GM13977 (cell line): ENCODE measurements around the gene AP2B1.

Experiments used
- DNase-seq: peaks from one replicate; pipeline ENCODE4 v3.0.0; 2012; ENCODE audit warnings: low spot score
- CTCF ChIP-seq: IDR thresholded peaks from 2 replicates; pipeline ENCODE4 v1.5.1; 2012; ENCODE audit warnings: mild to moderate bottlenecking, control low read depth; ENCODE audit not compliant: insufficient read depth; ENCODE audit errors: extremely low read depth, missing control alignments
- in situ Hi-C: fragments of 300-500 bp; cut with MboI; formaldehyde crosslinking; loops from one replicate; pipeline ENCODE4 v1.12.0; 2022; ENCODE audit warnings: low sequenced_read_pairs, low pct_unique_long_range_greater_than_20kb, mixed read lengths, inconsistent platforms; ENCODE audit not compliant: unreplicated experiment

The AP2B1 gene

DNA sequence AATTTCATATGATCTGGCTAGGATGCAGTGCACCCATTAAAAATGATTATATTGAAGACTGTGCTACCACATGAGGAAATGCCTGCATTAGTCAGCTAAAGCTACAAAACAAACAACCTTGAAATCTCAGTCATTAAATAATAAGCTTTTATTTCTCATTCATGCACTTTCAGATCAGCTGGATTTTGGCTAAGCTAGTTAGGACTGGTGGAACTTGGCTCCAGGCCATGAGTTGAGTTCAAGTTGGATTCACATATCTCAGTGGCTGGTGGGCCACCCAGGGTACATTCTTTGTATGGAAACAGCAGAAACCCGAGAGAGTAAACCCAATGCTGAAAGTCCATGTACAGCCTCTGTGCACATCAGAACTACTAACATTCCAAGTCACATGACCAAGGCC is 43.3 kb upstream of the AP2B1 start:
- TF ChIP-seq CTCF, result no peak
- DNase-seq, result no peak
- in situ Hi-C loops, result loop anchor here (25.0 kb wide), 1 partner anchor 382 kb away; no protein-coding TSS in a partner anchor

DNA sequence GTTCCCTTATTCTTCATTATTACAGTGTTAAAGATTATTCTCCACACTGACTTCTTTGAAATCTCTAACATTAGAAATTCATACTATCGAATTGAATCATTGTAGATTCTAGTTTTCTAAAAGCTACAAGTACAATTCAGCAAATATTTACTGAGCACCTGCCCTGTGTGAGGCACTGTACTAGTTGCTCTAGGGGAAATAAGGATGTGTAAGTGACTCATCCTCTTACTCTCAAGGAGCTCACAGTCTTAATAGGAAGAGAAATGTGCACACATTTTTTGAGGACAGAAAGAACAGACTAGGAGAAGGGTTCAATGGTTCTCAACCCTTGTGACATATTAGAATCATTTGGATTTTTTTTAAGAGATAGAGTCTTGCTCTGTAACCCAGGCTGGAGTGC is 42.0 kb upstream of the AP2B1 start:
- DNase-seq, result no peak
- TF ChIP-seq CTCF, result no peak
- in situ Hi-C loops, result loop anchor here (25.0 kb wide), 1 partner anchor 383 kb away; no protein-coding TSS in a partner anchor

DNA sequence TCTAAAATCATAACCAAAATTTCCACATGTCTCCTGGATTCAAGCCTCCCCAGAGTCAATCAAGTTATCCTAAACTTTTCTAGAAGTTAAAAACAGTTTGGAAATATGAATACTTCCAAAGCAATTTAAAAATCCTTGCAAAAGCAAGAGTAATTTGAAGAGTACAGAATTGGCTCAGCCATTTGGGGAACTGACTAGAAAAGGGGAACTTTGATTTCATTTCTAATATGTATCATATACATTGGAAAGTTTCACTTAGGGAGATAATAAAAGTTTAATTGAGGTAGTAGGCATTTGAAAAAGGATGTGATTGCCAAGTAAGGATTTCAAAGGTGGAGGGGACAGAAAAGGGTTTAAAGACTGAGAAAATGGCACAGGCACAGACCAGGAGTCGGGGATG is 40.6 kb upstream of the AP2B1 start:
- DNase-seq, result no peak
- in situ Hi-C loops, result loop anchor here (25.0 kb wide), 1 partner anchor 384 kb away; no protein-coding TSS in a partner anchor

DNA sequence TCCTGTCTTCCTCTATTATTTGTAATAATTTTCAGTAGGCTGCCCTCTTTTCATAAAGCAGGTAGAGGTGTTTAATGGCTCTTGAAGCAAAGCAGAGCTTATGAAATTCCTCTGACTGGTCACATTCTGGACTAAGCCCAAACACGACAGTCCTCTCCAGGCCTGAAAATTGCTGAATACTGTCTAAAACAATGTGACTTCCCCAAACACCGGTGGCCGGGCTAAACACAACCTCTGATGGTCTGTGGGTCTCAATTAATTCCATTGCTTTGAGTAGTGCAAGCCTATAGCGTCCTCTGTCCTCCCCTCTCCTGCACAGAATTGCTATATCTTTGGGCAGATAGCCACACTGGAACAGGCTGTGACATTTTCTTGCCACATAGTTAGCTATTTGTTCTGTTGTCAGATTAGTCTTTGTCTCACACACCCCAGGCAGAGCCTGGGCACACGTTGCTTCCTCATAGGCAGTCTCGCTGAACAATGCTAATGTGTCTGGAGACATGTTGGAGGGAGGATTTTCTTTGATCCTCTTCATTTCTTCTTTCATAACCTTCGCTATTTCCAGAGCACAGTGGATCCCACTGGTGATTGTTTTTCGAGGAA is 38.8 kb upstream of the AP2B1 start:
- TF ChIP-seq CTCF, result no peak
- in situ Hi-C loops, result loop anchor here (25.0 kb wide), 1 partner anchor 386 kb away; no protein-coding TSS in a partner anchor
- DNase-seq, result no peak

More for the DNA sequence above, 40.6 kb upstream of the AP2B1 start:
- no peak for TF ChIP-seq CTCF

- in situ Hi-C loops, result loop anchor here (25.0 kb wide), 1 partner anchor 387 kb away; no protein-coding TSS in a partner anchor
- no peak for TF ChIP-seq CTCF
- no peak for DNase-seq
Measured at GRCh38 chr17:35548978-35549377, 38.1 kb upstream of the AP2B1 start.

DNA sequence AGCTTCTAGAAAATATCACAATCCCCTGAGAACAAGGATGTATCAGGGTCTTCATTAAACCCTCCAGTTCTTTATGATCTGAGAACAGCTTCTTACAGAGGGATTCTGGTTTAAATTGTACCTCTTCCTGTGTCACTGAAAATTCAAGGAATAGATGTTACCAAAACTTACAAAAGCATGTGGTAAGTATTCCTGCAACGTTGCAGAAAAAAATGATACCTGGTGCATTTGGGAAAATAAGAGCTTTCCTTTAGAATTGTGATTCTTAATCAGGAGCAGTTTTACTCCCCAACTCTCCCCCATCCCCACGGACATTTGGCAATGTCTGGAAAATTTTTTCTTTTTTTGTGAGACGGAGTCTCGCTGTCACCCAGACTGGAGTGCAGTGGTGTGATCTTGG is 33.8 kb upstream of the AP2B1 start:
- no peak for DNase-seq
- TF ChIP-seq CTCF, result no peak
- in situ Hi-C loops, result no loop called here
